H1 (cell line): Measurements from ENCODE around the gene FAM120B. TPM values are rescaled to one million over a fixed set of nuclear protein-coding genes. Genes with fewer than 3 reads are reported as not detected.
A peak's percentile ranks its signal among the peaks of the same experiment; 100 is the strongest.

Experiments used
- CTCF ChIA-PET: fragments of 300-600 bp; sonication (Branson Sonifier 250); formaldehyde crosslinking; loops from one replicate; lab custom pipeline; 2021; ENCODE audit not compliant: partially characterized antibody; lab: Charles Lee
- POLR2A ChIA-PET: fragments of 300-600 bp; sonication (Branson Sonifier 250); formaldehyde crosslinking; loops from one replicate; lab custom pipeline; 2021; ENCODE audit warnings: inconsistent platforms; ENCODE audit not compliant: partially characterized antibody; lab: Charles Lee
- DNase-seq, 2 experiments: peaks; one replicate each; pipeline versions ENCODE4 v3.0.0 to v3.0.0-alpha.2; 2010 to 2022; ENCODE audit warnings: low spot score in 2 of 2, low read depth in 1 of 2, mixed read lengths in 1 of 2
- FAIRE-seq: peaks from 2 replicates; lab custom pipeline; 2011; peaks lifted over from hg19 to GRCh38; lab: Jason Lieb, UNC
- H2AFZ ChIP-seq: 2 replicates; pipeline ENCODE4 v1.8.1; 2012; ENCODE audit warnings: low read length, inconsistent platforms
- H2AK5ac ChIP-seq: 2 replicates; pipeline ENCODE4 v1.6.1; 2013; ENCODE audit warnings: low read depth, low read length
- H2BK120ac ChIP-seq: replicated peaks from 2 replicates; pipeline ENCODE3; 2013; ENCODE audit warnings: low read depth, low read length, inconsistent platforms
- H2BK12ac ChIP-seq: 2 replicates; pipeline ENCODE4 v1.6.1; 2013; ENCODE audit warnings: low read depth, low read length
- H2BK15ac ChIP-seq: 2 replicates; pipeline ENCODE4 v1.6.1; 2013; ENCODE audit warnings: low read length
- H2BK20ac ChIP-seq: 2 replicates; pipeline ENCODE4 v1.6.1; 2013; ENCODE audit warnings: low read length
- H2BK5ac ChIP-seq: 2 replicates; pipeline ENCODE4 v1.6.1; 2013; ENCODE audit warnings: low read depth, low read length
- H3K14ac ChIP-seq: 2 replicates; pipeline ENCODE4 v1.6.1; 2013; ENCODE audit warnings: inconsistent platforms; ENCODE audit not compliant: insufficient read length
- H3K18ac ChIP-seq: 2 replicates; pipeline ENCODE4 v1.6.1; 2013; ENCODE audit warnings: low read length; ENCODE audit errors: extremely low read depth
- H3K23ac ChIP-seq: 2 replicates; pipeline ENCODE4 v1.6.1; 2013; ENCODE audit warnings: inconsistent platforms; ENCODE audit not compliant: insufficient read length
- H3K23me2 ChIP-seq: 2 replicates; pipeline ENCODE4 v1.6.1; 2013; ENCODE audit warnings: low read depth, low read length
- H3K27ac ChIP-seq: 2 replicates; pipeline ENCODE4 v1.6.1; 2011; ENCODE audit warnings: low read depth, low read length, inconsistent platforms
- H3K27me3 ChIP-seq, 4 experiments: replicated peaks in 1 of 4; 1 replicate in 1 of 4; 2 replicates in 3 of 4; pipeline versions ENCODE4 v1.6.1 to v1.8.1; 2011 to 2013; ENCODE audit warnings: low read length in 3 of 4, mild to moderate bottlenecking in 3 of 4, inconsistent platforms in 2 of 4, mixed read lengths in 2 of 4, moderate library complexity in 1 of 4; ENCODE audit not compliant: control insufficient read depth in 3 of 4, insufficient read depth in 3 of 4; ENCODE audit errors: extremely low read depth in 1 of 4
- H3K36me3 ChIP-seq, 4 experiments: 2 replicates each; pipeline versions ENCODE4 v1.6.1 to v1.8.1; 2011 to 2013; ENCODE audit warnings: mild to moderate bottlenecking in 4 of 4, low read length in 3 of 4, moderate library complexity in 2 of 4, control low read depth in 1 of 4, inconsistent platforms in 1 of 4; ENCODE audit not compliant: insufficient read depth in 4 of 4, control insufficient read depth in 2 of 4
- H3K4ac ChIP-seq: replicated peaks from 2 replicates; pipeline ENCODE3; 2013; ENCODE audit warnings: low read length, low read depth, mixed read lengths, inconsistent platforms; ENCODE audit not compliant: insufficient read length
- H3K4me1 ChIP-seq, 4 experiments: replicated peaks in 1 of 4; 1 replicate in 1 of 4; 2 replicates in 3 of 4; pipeline versions ENCODE4 v1.6.1 to v1.8.1; 2011 to 2013; ENCODE audit warnings: low read length in 3 of 4, inconsistent platforms in 2 of 4, mixed read lengths in 1 of 4; ENCODE audit not compliant: insufficient read depth in 4 of 4, control insufficient read depth in 3 of 4
- H3K4me2 ChIP-seq, 2 experiments: 2 replicates each; pipeline versions ENCODE4 v1.6.1 to v1.8.1; 2011 to 2013; ENCODE audit warnings: low read depth in 2 of 2, low read length in 2 of 2, control low read depth in 1 of 2, inconsistent platforms in 1 of 2, mild to moderate bottlenecking in 1 of 2; ENCODE audit not compliant: insufficient read depth in 1 of 2
- H3K4me3 ChIP-seq, 4 experiments: fragments of 200-600, 300-600 bp in 1 of 4; sonication (generic), shearing (Covaris generic), sonication (Bioruptor Twin) in 1 of 4; 2 replicates each; pipeline versions ENCODE4 v1.5.1 to v1.8.1; 2011 to 2016; ENCODE audit warnings: low read length in 4 of 4, low read depth in 3 of 4, control low read depth in 2 of 4, inconsistent platforms in 2 of 4, mild to moderate bottlenecking in 2 of 4, mixed read lengths in 1 of 4, moderate library complexity in 1 of 4; ENCODE audit not compliant: insufficient read depth in 2 of 4; ENCODE audit errors: extremely low read depth in 1 of 4
- H3K56ac ChIP-seq: replicated peaks from 2 replicates; pipeline ENCODE3; 2013; ENCODE audit warnings: low read depth, mild to moderate bottlenecking, mixed read lengths, low read length, inconsistent platforms; ENCODE audit not compliant: insufficient read length
- H3K79me1 ChIP-seq: 2 replicates; pipeline ENCODE4 v1.6.1; 2013; ENCODE audit warnings: low read depth, low read length, control low read depth
- H3K79me2 ChIP-seq, 2 experiments: 2 replicates each; pipeline versions ENCODE4 v1.6.1 to v1.8.1; 2012 to 2013; ENCODE audit warnings: low read length in 2 of 2, mild to moderate bottlenecking in 2 of 2, inconsistent platforms in 1 of 2; ENCODE audit not compliant: insufficient read depth in 2 of 2, control insufficient read depth in 1 of 2
- H3K9ac ChIP-seq, 4 experiments: replicated peaks in 1 of 4; 1 replicate in 1 of 4; 2 replicates in 3 of 4; pipeline versions ENCODE4 v1.6.1 to v1.8.1; 2011 to 2013; ENCODE audit warnings: low read depth in 3 of 4, low read length in 3 of 4, control low read depth in 2 of 4, mild to moderate bottlenecking in 2 of 4, moderate library complexity in 2 of 4, inconsistent platforms in 1 of 4; ENCODE audit errors: extremely low read depth in 1 of 4
- H3K9me3 ChIP-seq, 2 experiments: 2 replicates each; pipeline versions ENCODE4 v1.6.1 to v1.8.1; 2012 to 2013; ENCODE audit warnings: mild to moderate bottlenecking in 2 of 2, moderate library complexity in 2 of 2, control low read depth in 1 of 2, inconsistent platforms in 1 of 2, low read depth in 1 of 2, low read length in 1 of 2, mixed read lengths in 1 of 2; ENCODE audit not compliant: insufficient read depth in 2 of 2
- H4K20me1 ChIP-seq, 2 experiments: replicated peaks in 1 of 2; 2 replicates each; pipeline versions ENCODE3 to v1.8.1; 2011 to 2013; ENCODE audit warnings: inconsistent platforms in 2 of 2, low read length in 2 of 2, mild to moderate bottlenecking in 1 of 2; ENCODE audit not compliant: insufficient read depth in 2 of 2, control insufficient read depth in 1 of 2
- H4K5ac ChIP-seq: 2 replicates; pipeline ENCODE4 v1.6.1; 2013; ENCODE audit warnings: low read length, low read depth, mixed read lengths, inconsistent platforms; ENCODE audit not compliant: insufficient read length
- H4K8ac ChIP-seq: 2 replicates; pipeline ENCODE4 v1.8.0; 2013; ENCODE audit warnings: mild to moderate bottlenecking, moderate library complexity, low read length, inconsistent platforms; ENCODE audit not compliant: insufficient read depth; ENCODE audit errors: extremely low read depth
- H4K91ac ChIP-seq: replicated peaks from 2 replicates; pipeline ENCODE3; 2013; ENCODE audit warnings: low read length, mixed read lengths, inconsistent platforms; ENCODE audit not compliant: insufficient read length
- BCL11A ChIP-seq, 2 experiments: IDR thresholded peaks; one replicate each; pipeline ENCODE4 v1.6.1; 2011; ENCODE audit warnings: low read depth in 2 of 2, low read length in 2 of 2, mild to moderate bottlenecking in 2 of 2
- CBX5 ChIP-seq: fragments of 300-800, 300-1000 bp; sonication (generic); IDR thresholded peaks from 2 replicates; pipeline ENCODE4 v1.7.1; 2016; ENCODE audit warnings: antibody characterized with exemption, low read length, low read depth
- CREB1 ChIP-seq: IDR thresholded peaks from 2 replicates; pipeline ENCODE4 v1.6.1; 2012; ENCODE audit warnings: inconsistent platforms
- EP300 ChIP-seq, 2 experiments: IDR thresholded peaks; 1 replicate in 1 of 2; 2 replicates in 1 of 2; pipeline ENCODE4 v1.6.1; 2011 to 2012; ENCODE audit warnings: low read depth in 2 of 2, low read length in 2 of 2, mild to moderate bottlenecking in 2 of 2, borderline replicate concordance in 1 of 2, inconsistent platforms in 1 of 2, moderate library complexity in 1 of 2
- WGBS, 2 experiments: shearing (Covaris generic) in 1 of 2; methylation state at CpG; one replicate each; pipeline versions ENCODE4 v1.1.6 to v1.1.7; 2013 to 2015; ENCODE audit warnings: low lambda C conversion rate in 2 of 2, mixed read lengths in 2 of 2, inconsistent platforms in 1 of 2, low coverage in 1 of 2, missing lambda C conversion rate in 1 of 2; ENCODE audit not compliant: insufficient replicate concordance in 2 of 2, insufficient coverage in 1 of 2, insufficient read length in 1 of 2; ENCODE audit errors: extremely low coverage in 1 of 2, missing lambda C conversion rate in 1 of 2; 5-methylcytosine and 5-hydroxymethylcytosine counted together
- polyA plus RNA-seq, 7 experiments: library from polyadenylated mRNA; depleted of rRNA in 3 of 7; stranded (reverse) in 5 of 7; unstranded in 2 of 7; fragments of >200 nt in 5 of 7; fragments of 200-250 nt in 2 of 7; gene quantifications; 1 replicate in 5 of 7; 2 replicates in 1 of 7; 4 replicates in 1 of 7; pipeline versions ENCODE4 v1.2.1 to v1.2.3, GENCODE V29; 2011 to 2013; ENCODE audit warnings: missing spikeins in 2 of 7, mixed read lengths in 2 of 7
- total RNA-seq: library from RNA; stranded (reverse); fragmentation: NEBNext Ultra II Directional; extraction: Animal tissue kit (Norgen Biotek cat#: 25700); gene quantifications from 2 replicates; pipeline ENCODE4 v1.2.1, GENCODE V29; 2021

FAM120B gene
- total and polyA plus RNA-seq, 2 of the 8 experiments (the other 6 are each of a cell fraction or from before 2014, with no cell fraction given), result 5.1 to 12.5 TPM

DNA sequence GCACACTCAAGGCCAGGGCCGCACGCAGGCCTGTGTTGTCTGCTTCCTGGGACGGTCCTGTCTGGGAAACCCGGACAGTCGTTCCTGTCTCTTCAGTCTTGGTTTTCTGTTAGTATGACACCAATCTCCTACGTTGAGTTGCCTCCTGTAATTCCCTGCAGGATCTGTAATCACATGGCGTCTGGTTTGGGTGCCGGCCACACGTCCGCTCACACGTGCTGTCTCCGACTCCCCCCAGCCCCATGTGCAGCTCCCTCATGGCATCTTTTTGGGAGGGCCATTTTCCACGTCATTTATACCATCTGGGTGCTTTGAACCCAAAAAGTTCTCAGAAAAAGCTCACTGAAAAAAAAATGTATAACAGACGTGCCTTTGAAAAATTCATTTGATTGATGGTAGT lies 38.9 kb upstream of the FAM120B start:
- Histone ChIP-seq H3K56ac (no peak overlapping the region), H2AFZ (no peak overlapping the region), H3K4me2 (no peak overlapping the region), H3K4me3 (no peak overlapping the region), H3K23me2 (no peaks in the 10 kb centered on the region), H2AK5ac (no peak overlapping the region), H4K8ac (peak overlapping the region; percentile 57; the same call in 1 of the 2 replicates), H4K5ac (no peak overlapping the region), H4K91ac (no peak overlapping the region), H2BK5ac (no peak overlapping the region), H2BK120ac (no peak overlapping the region), H3K9me3 (no peaks in the 10 kb centered on the region), H3K4me1 (peaks cover 0 to 5% (median under 1%) of the 10 kb centered on the region in 4 experiments; a peak in 2 of 7 replicates), H3K14ac (no peak overlapping the region), H3K27ac (no peak overlapping the region), H2BK15ac (no peak overlapping the region), H2BK12ac (no peak overlapping the region), H3K23ac (no peak overlapping the region), H2BK20ac (no peak overlapping the region), H3K9ac (no peak overlapping the region), H3K4ac (no peak overlapping the region), H4K20me1 (no peaks in the 10 kb centered on the region), H3K79me2 (no peaks in the 10 kb centered on the region), H3K18ac (no peak overlapping the region)
- 94% methylated on average over 14 of the region's 14 CpGs; no CpG with 5 or more reads in 1 of the 2 experiments for WGBS, 2 experiments
- CTCF ChIA-PET, result interaction anchor here (0.5 kb wide), 1 partner anchor 1891 kb away, joined by 3 read pairs; no protein-coding TSS in a partner anchor
- no peak for DNase-seq
- TF ChIP-seq EP300 (IDR thresholded peaks at IDR 0.05; ENCODE audit: borderline replicate concordance in 1 of 2, low read depth in 2 of 2, low read length in 2 of 2), result no peak
- no peak for TF ChIP-seq BCL11A (IDR thresholded peaks at IDR 0.05; ENCODE audit: low read depth in 2 of 2, low read length in 2 of 2)
- TF ChIP-seq CREB1, result no peak
- no peak for TF ChIP-seq CBX5
- TF ChIP-seq, all 59 proteins: peak for 0
- Histone ChIP-seq H3K36me3 (no peaks in the 10 kb centered on the region), H3K79me1 (no peaks in the 10 kb centered on the region), H3K27me3 (no peaks in the 10 kb centered on the region; a peak in 1 of 7 replicates)
- POLR2A ChIA-PET, result no interaction called here
- no peak for FAIRE-seq
